Bone marrow (tissue), 2 donors: ENCODE results near the gene OR51S1.
"Not testable (repeated sequence)": the region's sequence is repeated elsewhere in the genome, so short reads cannot be mapped to it uniquely, and the experiment has no call there.

Experiments used
- DNase-seq, 2 donors: peaks; one replicate each; lab custom pipeline; 2025; lab: John Stamatoyannopoulos, UW

OR51S1 gene, protein sequence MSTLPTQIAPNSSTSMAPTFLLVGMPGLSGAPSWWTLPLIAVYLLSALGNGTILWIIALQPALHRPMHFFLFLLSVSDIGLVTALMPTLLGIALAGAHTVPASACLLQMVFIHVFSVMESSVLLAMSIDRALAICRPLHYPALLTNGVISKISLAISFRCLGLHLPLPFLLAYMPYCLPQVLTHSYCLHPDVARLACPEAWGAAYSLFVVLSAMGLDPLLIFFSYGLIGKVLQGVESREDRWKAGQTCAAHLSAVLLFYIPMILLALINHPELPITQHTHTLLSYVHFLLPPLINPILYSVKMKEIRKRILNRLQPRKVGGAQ

DNA sequence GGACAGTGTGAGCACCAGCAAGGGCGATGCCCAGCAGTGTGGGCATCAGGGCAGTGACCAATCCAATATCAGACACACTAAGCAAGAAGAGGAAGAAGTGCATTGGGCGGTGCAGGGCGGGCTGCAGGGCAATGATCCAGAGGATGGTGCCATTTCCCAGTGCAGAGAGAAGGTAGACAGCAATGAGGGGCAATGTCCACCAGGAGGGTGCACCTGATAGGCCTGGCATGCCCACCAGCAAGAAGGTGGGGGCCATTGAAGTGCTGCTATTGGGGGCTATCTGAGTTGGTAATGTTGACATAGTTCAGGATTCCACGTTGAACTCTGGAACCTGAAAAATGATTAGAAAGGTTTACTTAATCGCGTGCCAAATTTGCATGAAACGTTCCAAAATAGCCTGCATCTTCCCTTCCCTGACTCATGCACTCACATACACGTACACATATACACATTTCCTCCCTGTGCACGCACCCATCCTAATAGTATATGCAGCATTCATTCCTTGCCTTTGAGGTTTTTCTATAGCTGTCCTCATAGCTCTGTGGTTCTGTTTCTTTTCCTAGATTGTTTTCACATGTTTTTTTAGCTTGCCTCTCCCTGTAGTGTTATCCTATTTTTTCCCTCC is at the start of gene OR51S1:
TSS of gene OR51S1 (minus strand) at position 301 of the 625 bp plus-strand sequence. CDS start at position 301, 0 bp downstream.
- no peak for DNase-seq

DNA sequence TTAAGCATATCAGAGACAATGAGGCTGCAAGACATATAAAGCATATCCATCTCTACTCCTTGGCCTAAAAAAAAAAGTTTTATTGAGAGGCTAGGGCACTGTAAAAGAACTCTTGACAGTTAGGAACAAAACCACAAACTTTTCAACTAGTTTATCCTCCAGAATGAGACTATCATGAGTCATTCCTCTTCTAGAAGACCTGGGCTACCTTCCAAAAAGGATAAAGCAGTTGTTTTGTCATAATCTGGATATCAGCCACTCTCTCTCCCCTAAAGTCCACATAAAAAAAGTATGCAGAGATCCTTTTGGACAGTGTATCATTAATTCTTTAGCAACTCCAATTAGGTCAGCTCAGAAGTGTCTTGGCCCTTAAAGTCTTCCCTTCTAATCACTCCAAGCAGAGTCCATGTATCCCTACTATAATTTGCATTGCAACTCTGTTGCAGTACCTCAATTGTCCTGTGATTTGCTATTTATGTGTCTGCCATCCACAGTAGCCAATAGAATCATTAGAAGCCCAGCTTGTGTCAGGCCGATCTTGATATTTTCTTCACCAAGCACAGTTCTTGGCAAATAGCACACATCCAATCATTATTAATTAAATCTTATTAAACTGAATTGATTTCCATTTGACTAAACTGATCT is 43.1 kb upstream of the OR51S1 start:
- DNase-seq = no peak

DNA sequence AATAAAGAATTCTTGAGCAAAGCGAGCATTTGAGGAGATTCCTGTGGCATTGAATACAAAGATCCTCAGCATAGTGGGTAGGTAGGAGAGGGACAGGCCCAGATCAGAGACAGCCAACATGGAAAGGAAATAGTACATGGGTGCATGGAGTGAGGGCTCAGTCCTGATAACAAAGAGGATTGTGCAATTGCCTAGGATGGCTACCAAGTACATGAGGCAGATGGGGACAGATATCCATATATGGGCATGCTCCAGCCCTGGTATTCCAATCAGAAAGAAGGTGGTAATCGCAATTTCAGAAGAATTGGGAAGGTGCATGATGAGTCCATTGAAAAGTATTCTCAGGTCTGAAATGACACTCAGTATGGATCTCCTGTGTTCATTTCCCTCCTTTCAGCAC is 41.3 kb upstream of the OR51S1 start:
- DNase-seq = no peak

DNA sequence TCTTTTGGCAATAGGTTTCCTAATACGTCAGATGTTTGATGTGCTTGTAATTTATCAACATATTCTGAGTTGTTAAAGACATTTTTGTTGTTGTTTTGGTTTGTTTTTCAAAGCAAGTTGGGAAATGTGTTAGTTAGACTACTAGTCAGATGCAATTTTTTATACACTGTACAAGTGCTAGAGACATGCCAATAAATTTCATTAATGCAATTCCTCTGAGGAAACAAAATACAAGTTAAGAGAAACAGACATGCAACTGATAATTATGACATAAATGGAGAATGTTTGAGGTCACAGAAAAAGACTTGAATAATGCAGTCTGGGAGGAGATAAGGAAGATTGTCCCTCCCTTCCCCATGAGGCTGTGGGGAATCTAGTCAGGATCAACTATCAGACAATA is 38.6 kb upstream of the OR51S1 start:
- DNase-seq = no peak

DNA sequence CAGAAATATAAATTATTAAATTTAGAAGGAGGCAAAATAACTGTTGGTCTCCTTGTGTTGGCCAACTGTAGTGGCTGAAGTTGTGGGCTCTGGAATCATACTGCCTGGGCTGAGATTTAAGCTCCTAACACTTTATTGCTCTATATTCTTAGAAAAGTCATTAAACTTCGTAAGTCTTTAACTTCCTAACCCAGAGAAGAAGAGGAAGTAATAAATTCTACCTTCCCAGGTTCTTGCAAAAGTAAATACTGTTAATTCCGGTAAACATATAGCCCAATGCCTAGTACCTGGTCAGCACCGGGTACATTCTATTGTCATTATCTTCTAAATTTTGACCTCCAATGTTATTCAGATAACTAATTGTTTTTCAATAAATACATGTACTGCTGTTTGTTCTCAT is 37.2 kb upstream of the OR51S1 start:
- DNase-seq = no peak

DNA sequence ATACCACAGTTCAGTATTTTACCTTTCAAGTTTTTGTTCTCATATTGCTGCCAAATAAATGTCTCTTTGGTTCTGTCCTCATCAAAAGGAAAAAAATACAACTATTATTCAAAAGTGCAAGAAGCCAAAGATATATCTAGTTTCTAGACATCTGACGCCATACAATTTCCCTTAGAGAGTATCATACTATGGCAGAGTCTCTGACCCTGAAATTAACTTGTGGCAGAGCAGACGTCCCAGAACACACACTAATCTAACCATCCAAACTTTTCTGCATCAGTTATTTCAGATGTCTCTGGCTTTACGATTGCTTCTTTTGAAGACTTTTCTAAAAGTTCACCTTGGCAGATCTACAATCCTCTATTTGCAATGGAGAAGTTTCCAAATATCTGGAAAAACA is 35.4 kb upstream of the OR51S1 start:
- DNase-seq = no peak

DNA sequence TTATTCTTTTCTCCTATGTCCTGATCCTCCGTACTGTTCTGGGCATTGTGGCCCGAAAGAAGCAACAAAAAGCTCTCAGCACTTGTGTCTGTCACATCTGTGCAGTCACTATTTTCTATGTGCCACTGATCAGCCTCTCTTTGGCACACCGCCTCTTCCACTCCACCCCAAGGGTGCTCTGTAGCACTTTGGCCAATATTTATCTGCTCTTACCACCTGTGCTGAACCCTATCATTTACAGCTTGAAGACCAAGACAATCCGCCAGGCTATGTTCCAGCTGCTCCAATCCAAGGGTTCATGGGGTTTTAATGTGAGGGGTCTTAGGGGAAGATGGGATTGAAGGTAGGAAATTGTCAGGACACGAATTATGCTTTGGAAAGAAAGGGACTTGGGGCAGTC is 33.5 kb upstream of the OR51S1 start:
- no peak for DNase-seq

DNA sequence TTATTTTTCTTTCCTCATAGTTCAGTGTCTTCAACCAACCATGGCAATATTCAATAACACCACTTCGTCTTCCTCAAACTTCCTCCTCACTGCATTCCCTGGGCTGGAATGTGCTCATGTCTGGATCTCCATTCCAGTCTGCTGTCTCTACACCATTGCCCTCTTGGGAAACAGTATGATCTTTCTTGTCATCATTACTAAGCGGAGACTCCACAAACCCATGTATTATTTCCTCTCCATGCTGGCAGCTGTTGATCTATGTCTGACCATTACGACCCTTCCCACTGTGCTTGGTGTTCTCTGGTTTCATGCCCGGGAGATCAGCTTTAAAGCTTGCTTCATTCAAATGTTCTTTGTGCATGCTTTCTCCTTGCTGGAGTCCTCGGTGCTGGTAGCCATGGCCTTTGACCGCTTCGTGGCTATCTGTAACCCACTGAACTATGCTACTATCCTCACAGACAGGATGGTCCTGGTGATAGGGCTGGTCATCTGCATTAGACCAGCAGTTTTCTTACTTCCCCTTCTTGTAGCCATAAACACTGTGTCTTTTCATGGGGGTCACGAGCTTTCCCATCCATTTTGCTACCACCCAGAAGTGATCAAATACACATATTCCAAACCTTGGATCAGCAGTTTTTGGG is 33.0 kb upstream of the OR51S1 start, which contains the start of gene OR51T1:
TSS of gene OR51T1 (plus strand) at position 41 of the 641 bp plus-strand sequence. CDS start at position 41, 0 bp downstream.
- DNase-seq = no peak

DNA sequence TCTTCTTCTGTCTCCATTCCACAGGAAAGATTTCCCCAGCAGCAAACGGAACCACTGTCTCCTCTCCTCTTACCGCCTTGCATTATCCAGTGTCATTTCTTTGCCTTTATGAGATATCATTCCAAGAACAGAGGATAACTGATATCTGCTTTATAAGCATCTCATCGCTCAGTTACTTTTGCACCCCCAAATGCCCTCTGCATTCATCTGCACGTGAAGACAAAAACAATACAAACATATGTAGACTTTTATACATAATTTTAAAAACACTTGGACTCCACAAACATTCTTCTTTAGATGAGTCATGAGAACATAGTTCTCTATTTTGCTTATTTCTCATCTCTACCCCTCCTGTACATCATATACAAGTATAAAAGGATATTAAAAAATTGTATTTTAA is 32.2 kb upstream of the OR51S1 start:
- no peak for DNase-seq

DNA sequence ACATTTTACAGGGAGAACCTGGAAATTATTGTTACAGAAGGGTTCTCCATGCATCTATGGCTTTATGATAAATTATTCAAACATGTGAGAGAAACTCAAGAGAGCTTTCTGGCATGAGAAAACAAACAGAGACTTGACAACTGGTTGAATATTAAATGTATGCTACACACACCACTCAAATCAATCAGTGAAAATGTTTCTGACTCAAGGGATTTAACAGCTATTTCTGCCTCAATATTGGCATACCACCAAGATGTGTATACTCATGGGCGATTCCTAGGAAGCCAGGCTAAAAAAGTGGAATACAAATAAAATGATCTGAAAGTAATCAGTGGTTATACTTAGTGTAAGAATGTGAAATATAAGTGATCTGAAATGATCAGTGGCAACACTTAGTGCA is 16.8 kb upstream of the OR51S1 start:
- no peak for DNase-seq

DNA sequence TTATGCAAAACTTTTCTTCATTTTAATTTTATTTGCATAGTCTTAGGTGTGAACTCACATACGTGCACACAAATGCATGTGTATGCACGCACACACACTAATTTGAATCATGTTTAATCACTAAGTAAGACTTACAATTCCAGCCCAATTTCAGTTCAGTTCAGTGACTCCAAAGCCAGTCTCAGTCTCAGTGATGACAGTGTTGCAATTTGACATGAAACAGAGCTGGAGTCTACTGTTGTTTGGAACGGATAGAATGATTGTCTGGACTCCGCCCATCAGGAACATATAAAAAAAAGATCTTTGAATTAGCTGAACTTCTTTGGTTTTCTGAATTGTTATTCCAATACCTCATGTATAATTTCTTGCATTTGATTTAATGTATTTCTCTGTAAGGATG is 14.9 kb upstream of the OR51S1 start:
- no peak for DNase-seq

DNA sequence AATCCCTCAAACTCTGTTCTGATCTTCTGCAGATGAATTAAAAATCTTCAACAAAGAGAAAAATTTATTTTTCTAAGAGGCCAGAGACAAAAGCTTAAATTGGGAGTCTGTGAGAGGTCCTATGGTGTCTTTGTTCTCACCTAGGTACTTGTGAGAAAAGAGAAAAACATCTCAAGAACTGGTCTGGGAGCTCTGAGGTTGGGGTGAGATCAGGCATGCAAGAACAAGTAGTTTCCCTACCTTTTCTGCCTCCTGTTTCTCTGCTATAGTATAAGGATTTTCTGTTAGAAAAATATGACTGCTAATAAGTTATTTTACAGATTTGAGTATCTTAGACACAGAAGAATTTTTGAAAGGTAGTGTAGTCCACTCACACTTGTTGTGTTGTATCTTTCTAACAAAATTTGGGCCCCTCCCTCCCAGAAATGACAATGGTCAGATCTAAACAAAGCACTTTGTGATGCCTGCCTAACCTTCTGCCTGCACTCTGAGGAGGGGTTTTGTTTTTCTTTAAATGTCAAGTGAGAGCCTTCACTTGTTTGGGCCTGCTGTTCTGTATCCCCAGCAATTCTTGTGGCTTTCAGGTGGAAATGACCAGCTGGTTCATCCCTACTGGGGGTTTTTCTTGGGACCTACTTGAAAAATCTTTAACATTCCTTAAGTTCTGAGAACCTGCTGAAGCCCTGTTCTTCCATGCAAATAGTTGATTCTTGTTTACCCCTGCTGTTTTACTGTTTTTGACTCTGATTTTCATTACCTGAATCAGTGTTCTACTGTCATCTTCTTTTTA is 13.6 kb upstream of the OR51S1 start:
- DNase-seq = no peak

DNA sequence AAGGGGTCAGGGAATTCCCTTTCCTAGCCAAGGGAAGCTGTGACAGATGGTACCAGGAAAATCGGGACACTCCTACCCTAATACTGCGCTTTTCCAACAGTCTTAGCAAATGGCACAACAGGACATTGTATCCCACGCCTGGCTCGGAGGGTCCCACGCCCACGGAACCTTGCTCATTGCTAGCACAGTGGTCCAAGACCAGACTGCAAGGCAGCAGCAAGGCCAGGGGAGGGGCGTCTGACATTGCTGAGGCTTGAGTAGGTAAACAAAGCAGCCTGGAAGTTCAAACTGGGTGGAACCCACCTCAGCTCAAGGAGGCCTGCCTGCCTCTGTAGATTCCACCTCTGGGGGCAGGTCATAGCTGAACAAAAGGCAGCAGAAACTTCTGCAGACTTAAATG is 5.3 kb upstream of the OR51S1 start:
- DNase-seq = not testable (repeated sequence)

DNA sequence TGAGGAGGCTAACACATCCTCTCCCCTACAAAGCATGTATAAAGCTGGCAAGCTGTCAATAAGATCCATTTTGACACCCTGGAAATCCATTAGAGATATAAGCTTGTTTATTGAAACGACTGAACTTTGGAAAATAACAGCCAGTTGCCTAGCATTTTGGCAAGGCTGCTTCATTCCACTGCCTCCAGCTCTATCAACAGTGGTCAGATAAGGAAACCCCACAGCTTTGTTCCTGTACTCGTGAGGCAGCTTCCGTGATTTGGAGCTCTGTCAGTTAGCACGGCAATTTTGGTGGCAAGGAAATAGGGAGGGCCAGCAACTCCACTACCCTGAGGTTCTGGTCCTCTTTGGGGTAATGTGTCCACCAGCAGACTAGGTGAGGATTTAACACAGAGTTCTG is 2.0 kb upstream of the OR51S1 start:
- DNase-seq = no peak

DNA sequence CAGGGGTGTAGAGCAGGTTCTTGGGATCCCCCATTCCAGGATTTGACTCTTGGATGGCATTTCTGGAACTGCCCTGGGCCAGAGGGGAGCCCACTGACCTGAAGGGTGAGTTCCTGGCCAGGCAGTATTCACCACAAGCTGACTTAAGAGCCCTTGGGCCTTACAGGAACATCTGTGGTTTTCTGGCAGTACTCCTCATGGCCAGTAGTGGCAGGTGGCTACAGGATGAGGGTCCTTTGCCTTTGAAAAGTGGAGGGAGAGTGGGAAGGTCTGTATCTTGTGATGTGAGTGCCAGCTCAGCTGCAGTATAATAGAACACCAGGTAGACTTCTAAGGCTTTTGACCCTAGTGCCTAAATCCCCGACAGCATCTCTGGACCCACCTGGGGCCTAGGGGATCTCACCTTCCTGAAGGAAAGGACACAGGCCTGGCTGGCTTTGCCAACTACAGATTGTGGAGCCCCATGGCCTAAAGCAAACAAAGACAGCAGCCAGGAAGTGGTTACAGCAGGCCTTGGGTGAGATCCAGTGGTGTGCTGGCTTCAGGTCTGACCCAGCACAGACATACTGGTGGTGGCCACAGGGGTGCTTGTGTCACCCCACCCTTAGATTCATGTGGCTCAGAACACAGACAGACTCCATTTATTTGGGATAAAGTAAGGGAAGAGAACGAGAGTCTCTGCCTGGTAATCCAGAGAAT is 9.0 kb downstream of the OR51S1 start:
- DNase-seq = no peak

DNA sequence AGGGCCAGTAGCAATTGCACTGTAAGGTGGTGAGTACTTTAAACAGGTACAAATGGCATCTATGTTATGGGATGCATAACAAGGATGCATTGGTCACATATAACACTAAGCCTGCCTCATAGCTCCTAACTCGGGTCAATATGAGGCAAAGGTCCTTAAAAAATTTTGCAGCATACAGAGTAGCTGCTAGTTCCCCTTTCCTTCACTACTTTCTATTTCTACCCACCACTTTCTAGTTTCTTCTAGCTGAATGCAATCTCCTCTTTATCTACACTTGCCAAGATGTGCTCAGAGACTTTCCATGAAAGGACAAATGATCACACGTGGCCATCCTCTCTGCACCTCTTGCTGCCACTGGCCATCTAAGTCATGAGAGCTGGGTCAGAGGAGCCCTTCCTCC is 18.1 kb downstream of the OR51S1 start:
- no peak for DNase-seq

DNA sequence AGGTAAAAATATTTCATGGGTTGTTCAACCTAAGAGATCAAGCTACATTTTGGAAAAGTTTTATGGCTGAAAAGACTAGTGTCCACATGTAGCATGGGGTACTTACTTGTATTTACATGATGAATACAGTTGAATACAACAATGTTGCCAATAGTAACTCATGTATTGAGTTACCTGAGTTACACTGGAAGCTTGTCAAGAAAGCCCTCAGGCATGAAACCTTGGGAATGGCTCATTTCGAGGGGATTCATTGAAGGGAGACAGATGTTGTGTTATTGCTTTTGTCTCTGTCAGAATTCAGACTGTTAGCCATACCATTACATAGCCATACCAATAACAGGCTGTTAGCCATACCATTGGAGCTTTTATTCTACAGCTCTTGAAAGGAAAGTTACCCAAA is 18.7 kb downstream of the OR51S1 start:
- no peak for DNase-seq

DNA sequence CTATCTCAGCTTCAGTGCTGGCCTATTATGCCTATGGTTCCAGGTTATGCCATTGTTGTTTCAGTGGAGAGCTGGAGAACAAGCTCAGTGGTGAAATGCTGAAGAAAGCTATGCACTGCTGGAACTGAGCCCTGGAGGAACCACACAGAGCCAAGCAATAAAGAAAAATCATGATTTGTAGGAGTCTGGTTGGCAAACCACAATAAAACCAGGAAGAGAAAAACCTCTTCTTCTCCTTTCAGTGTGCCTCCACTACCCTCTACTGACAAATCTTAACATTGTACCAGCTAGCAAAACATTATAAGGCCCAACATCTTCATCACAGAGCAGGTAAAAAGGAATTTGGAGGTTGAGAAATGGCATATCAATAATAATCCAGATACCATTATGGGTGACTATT is 22.6 kb downstream of the OR51S1 start:
- DNase-seq = no peak

DNA sequence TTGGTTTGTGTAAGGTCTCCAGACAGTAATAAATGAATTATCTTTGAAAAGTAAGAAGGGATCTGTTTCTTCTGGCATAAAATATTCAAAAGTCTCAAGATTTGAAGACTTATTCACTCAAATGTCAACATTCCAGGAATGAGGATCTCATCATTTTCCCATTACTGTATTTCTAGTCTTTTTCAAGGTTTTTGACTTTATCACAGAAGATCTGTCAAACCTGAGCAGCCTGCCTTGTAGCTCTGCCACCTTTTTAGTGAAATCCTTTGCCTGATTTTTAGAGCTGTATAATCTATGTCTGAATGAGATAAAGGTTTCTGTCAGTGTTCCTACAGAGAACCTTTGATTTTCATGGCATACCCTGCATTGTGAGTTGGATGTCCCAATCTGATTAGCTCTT is 23.9 kb downstream of the OR51S1 start:
- DNase-seq = no peak

DNA sequence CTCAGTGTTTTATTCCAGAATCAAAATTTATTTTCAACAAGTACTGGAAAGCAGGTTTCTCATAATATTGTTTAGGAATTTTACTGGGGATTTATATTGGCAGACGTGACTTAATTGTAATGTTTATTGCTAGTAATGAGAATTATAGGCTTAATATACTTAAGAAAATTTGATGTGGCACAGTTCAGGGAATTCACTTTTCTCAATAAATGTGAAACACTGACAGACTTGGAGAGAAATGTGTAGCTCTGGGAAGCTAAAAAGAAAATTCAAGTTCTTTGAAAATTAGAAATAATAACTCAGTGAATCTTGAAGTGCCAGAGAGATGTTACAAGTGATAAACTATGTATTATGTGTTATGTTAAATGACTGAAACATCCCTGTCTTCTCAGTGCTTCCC is 28.0 kb downstream of the OR51S1 start, which contains the start of gene OR51F2:
TSS of gene OR51F2 (plus strand) at position 301 of the 400 bp plus-strand sequence. CDS start 101 bp downstream, outside the sequence.
- DNase-seq = no peak

DNA sequence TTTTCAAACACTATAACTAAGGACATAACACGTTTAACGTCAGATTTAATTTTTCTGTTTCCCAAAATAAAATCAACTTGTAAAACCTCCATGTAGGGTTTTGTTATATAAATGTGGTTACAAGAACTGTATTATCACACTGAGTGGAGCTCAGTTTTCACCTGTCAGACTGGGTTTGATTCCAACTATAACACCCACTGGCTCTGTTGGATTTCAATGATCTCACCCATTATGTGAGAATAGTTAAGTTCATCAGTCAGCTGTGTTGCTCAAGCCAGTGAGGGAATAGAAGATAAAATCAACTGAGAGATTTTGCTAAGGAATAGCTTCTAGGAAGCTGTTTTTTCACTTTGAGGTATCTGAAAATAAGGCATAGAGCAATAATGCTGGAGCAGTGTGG is 39.8 kb downstream of the OR51S1 start:
- DNase-seq = no peak
